ENCODE data around the gene KBTBD13. TPM values are rescaled to one million over a fixed set of nuclear protein-coding genes. Genes with fewer than 3 reads are reported as not detected.

KBTBD13 gene
- total RNA-seq, 1 experiment from 2014 or later = not detected

GRCh38 chr15:65086680-65087111, 10.2 kb downstream of the KBTBD13 start:
- H3K27me3 ChIP-seq (ENCODE audit: control insufficient read depth, insufficient read depth, low read length) = no peaks in the 10 kb centered on the region; the same call in 1 of the 2 replicates
- no peak overlapping the region for H3K4me3 ChIP-seq (ENCODE audit: low read depth in 2 of 2, low read length in 2 of 2)
- intact Hi-C loops (cut with micrococcal nuclease; ENCODE audit: unreplicated experiment) = no loop called here
- H3K36me3 ChIP-seq (ENCODE audit: control insufficient read depth, insufficient read depth, low read length) = no peaks in the 10 kb centered on the region
- DNase-seq (ENCODE audit: low read depth, low spot score) = no peak
- no TSS peak for BruUV-seq (replicated peaks)
- ChIA-PET POLR2A (interaction anchor here (0.7 kb wide), 1 partner anchor 185 kb away, joined by 3 read pairs; no protein-coding TSS in a partner anchor), CTCF (interaction anchor here (0.8 to 1.7 kb wide), 6 partner anchors 23 to 211 kb away, joined by 3 to 9 read pairs (median 4); no protein-coding TSS in a partner anchor)
- no peak overlapping the region for H3K27ac ChIP-seq (ENCODE audit: low read length)
- no peaks in the 10 kb centered on the region for H3K9me3 ChIP-seq (ENCODE audit: control insufficient read depth, insufficient read depth, low read depth, low read length)
- peak; percentile 48; the same call in 1 of the 2 replicates for ATAC-seq
- peaks cover 13% of the 10 kb centered on the region for H3K4me1 ChIP-seq (ENCODE audit: control insufficient read depth, insufficient read depth, low read length)
- TF ChIP-seq SIN3A (IDR thresholded peaks at IDR 0.05; ENCODE audit: borderline replicate concordance, insufficient read depth, low read depth, low read length) = no peak
- TF ChIP-seq CTCF (IDR thresholded peaks at IDR 0.05) = no peak; the same call in 1 of the 2 replicates
- TF ChIP-seq TCF7L2 (IDR thresholded peaks at IDR 0.05; ENCODE audit: low read depth, low read length) = no peak
- no peak for TF ChIP-seq REST (IDR thresholded peaks at IDR 0.05; ENCODE audit: insufficient read depth in 1 of 2, low read depth in 2 of 2, low read length in 1 of 2)
- no peak for TF ChIP-seq POLR2AphosphoS5 (IDR thresholded peaks at IDR 0.05; ENCODE audit: low read depth, low read length)
- in situ Hi-C loops (cut with HindIII; ENCODE audit: low pct_unique_long_range_greater_than_20kb, low sequenced_read_pairs) = no loop called here

DNA sequence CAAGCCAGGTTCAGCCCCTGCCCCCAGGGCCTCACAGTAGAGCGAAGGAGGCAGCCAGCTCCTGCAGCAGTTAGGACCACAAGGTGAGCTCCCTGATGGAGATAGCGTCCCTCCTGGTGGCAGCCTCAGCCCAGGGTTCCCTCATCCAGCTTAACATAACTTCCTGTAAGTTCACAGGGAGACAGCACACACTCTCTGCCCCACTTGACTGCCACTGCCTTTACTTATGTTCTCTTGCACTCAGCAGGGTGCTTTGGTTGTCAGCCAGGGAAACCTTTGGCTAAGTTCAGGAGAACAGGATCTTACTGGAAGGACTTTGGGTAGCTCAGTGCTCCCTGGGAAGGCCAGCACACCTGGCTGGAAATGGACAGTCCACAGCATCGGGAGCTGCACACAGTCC, 10.9 kb downstream of the KBTBD13 start:
- DNase-seq (ENCODE audit: low read depth, low spot score) = no peak
- intact Hi-C loops (cut with micrococcal nuclease; ENCODE audit: unreplicated experiment) = no loop called here
- no peaks in the 10 kb centered on the region for H3K9me3 ChIP-seq (ENCODE audit: control insufficient read depth, insufficient read depth, low read depth, low read length)
- no TSS peak for BruUV-seq (replicated peaks)
- no peaks in the 10 kb centered on the region; the same call in 1 of the 2 replicates for H3K27me3 ChIP-seq (ENCODE audit: control insufficient read depth, insufficient read depth, low read length)
- ATAC-seq = no peak
- TF ChIP-seq POLR2AphosphoS5 (IDR thresholded peaks at IDR 0.05; ENCODE audit: low read depth, low read length) (no peak), CTCF (IDR thresholded peaks at IDR 0.05) (no peak), TCF7L2 (IDR thresholded peaks at IDR 0.05; ENCODE audit: low read depth, low read length) (no peak), REST (IDR thresholded peaks at IDR 0.05; ENCODE audit: insufficient read depth in 1 of 2, low read depth in 2 of 2, low read length in 1 of 2) (no peak), SIN3A (IDR thresholded peaks at IDR 0.05; ENCODE audit: borderline replicate concordance, insufficient read depth, low read depth, low read length) (no peak)
- ChIA-PET POLR2A (interaction anchor here (0.6 to 0.7 kb wide), 2 partner anchors 35 to 185 kb away, joined by 3 read pairs; no protein-coding TSS in a partner anchor), CTCF (interaction anchor here (0.6 to 1.7 kb wide), 3 partner anchors 26 to 54 kb away, joined by 4 to 9 read pairs (median 9); no protein-coding TSS in a partner anchor)
- in situ Hi-C loops (cut with HindIII; ENCODE audit: low pct_unique_long_range_greater_than_20kb, low sequenced_read_pairs) = no loop called here
- H3K36me3 ChIP-seq (ENCODE audit: control insufficient read depth, insufficient read depth, low read length) = no peaks in the 10 kb centered on the region
- no peak overlapping the region for H3K27ac ChIP-seq (ENCODE audit: low read length)
- H3K4me3 ChIP-seq (ENCODE audit: low read depth in 2 of 2, low read length in 2 of 2) = no peak overlapping the region
- peaks cover 13% of the 10 kb centered on the region for H3K4me1 ChIP-seq (ENCODE audit: control insufficient read depth, insufficient read depth, low read length)

Measured in Panc1 (cell line).